Astrocyte (in vitro differentiated cells and primary cell): ENCODE measurements around the gene S100A3.

Source experiments
- CTCF ChIP-seq: IDR thresholded peaks from 2 replicates; pipeline ENCODE4 v1.5.1; 2011; ENCODE audit warnings: low read depth, mild to moderate bottlenecking, inconsistent platforms, low read length, moderate library complexity; ENCODE audit not compliant: insufficient read depth
- EZH2 ChIP-seq: IDR thresholded peaks from 2 replicates; pipeline ENCODE4 v1.6.1; 2012; ENCODE audit warnings: mild to moderate bottlenecking, low read length, inconsistent platforms; ENCODE audit not compliant: insufficient read depth

DNA sequence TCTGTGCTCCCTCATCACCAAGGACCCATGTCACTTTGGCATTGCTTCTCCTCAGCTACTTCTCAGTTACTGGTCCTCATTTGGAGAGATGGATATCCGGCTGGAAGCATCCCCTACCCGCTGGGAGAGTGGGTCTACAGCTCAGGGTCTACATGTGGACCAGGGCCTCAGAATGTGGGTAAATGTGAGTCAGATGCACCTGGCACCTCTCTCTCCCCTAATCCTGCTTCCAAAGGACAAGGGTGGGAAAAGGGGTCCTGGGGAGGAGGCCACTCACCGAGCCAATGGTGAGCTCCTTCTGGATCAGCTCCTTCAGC, 14.2 kb downstream of the S100A3 start:
- TF ChIP-seq CTCF (no peak), EZH2 (no peak)
